ENCODE data around the gene TOX3.

The TOX3 gene

DNA sequence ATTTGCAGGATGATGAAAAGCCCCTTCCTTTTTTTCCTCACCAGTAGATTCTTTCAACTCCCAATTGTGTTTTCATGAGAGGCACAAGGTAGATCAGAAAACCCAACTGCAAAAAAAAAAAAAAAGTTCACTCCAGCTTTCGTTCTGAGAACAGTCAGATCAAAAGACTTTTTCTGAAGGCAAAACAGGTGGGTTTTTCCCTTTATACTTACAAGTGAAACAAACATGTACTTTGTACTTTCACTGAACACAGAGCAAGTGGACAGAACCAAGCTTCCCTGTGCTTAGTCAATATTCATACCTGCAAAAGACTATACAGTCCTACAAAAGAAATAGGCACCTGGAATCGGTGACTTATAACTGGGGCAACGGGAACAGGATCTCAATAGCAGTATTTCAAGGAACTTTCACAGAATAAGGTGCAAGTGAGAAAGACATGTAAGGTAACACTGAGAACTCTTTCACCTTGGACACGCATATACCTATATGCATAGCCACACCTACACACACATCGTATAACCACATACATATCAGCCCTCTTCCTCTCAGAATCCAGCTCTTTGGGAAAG is 54.1 kb downstream of the TOX3 start:
- ATAC-seq = no peak
- no peak for DNase-seq

DNA sequence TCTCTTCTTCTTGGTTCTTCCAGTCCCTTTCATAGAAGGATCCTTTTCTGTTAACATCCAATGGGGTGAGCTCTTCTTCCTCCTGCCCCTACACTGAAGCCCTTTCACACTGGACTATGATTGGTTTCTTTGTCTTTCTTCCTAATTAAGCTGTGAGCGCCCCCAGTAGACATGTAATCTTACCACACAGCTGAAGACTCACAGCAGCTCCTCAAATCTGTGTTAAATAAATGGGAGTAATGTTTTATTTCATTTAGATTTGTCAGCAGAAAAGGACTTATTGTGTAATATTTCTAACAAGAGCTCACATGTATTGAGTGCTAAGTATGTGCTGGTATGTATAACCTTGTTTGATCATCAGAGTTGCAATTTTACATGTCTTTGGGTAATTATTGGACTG is 55.7 kb downstream of the TOX3 start:
- ATAC-seq (no peak), DNase-seq (no peak)

DNA sequence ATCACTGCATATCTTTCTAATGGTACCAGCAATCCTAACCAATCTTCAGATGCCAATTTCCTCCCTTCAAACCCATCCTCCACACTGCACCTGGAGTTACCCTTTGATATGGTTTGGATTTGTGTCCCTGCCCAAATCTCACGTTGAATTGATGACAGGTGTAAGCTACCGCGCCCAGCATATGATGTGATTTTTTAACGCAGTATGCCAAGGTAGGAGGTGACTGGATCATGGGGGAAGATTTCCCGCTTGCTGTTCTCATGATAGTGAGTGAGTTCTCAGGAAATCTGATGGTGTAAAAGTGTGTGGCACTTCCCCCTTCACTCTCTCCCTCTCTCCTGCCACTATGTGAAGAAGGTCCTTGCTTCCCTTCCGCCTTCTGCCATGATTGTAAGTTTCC is 57.0 kb downstream of the TOX3 start:
- DNase-seq = no peak
- ATAC-seq = no peak

DNA sequence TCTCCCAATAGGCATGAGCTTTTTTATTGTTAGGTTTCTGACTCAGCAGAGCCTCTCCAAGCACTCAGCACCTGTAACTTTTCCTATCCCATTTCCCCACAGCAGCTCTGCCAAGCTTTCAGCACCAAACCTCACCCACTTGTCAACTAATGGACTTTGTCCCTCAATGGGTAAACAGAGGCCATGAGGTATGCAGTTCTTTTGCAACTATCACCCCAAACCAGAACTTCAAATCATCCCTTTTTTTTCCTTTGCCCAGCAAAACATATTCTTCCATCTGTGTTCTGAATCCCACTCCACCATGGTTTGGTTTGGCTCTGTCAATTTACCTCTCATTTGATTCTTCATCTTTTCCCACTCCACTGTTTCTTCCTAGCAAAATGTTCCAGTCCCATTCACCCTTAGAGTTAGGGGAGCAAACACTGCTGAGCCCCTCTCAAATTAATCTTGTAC is 58.1 kb downstream of the TOX3 start:
- ATAC-seq = no peak
- DNase-seq = no peak

DNA sequence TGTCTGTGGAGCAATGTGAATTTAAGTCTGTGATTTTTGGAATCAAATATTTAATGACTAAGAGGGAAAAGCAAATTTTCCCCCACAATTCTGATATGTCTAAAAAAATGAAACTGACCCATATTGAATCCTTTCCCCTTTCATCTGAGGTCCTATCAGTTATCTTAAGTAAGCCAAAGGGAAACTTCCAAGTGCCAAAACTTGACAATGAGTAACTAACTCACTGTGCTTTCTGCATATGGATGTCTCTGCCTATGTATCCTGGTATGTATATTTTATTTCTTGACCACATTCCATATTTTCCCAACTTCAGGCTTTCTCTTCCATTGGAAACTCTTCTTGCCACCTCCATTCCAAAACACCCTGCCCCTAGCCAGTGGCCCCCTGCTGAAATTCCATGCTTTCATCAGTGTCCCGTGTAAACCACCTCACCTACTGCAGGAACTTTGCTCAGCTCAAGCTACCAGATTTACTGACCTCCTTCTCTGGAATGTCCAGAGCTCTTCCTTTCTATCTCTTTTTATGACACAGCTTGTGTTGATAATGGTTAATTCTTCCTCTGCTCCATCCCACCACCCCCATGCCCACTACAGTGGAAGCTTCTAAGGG is 59.0 kb downstream of the TOX3 start:
- DNase-seq (no peak), ATAC-seq (no peak)

DNA sequence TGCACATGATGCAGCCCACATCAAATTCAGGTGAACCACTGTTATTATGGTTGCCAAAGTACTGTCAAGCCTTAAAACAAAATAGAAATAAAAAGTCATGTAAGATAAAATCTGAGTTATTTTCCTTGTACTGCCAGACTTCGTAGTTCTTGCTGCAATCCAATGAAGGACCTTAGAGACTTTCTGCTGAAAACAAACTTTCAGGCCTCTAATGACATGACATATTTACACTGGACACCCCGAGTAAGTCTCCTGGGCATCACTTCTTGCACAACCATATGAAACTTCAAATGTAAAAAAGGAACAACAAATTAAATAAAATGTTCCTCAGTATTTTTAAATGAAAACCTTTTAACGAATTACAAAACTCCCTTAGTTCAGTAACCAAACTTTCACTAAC is 66.7 kb downstream of the TOX3 start:
- ATAC-seq (no peak), DNase-seq (no peak)

DNA sequence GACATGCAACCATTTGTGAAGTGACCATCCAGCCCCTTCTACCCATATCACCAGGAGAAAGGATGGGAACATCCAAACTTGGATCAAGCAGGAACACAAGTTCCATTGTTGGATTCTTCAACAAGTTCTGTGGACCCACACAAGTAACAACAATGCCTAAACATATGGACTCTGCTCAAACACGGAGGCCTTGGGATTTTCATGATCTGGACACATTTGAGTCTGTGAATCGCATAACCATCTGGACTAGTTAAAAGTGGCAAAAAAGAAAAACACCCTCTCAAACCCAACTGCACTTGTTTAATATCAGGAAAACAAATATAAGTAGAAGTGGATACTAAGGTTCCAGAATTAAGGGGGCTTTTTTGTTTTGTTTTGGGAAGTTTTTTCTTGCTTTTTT is 70.8 kb downstream of the TOX3 start:
- ATAC-seq (no peak), DNase-seq (no peak)

DNA sequence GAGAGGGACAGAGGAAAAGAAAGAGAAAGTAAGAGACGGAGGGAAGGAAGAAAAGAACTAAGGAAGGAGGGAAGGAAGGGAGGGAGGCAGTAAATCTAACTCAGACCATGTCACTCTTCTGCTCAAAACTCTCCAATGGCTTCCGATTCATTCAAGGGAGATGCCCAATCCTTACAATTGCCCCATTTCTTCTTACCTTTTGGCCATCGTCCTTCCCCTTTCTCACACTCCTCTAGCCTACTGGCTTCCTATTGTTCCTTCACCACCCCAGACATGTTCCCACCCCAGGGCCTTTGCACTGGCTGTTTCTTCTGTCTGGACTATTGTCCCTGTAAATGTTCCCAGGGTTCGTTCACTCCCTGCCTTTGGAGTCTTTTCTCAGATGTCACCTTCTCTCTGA is 72.3 kb downstream of the TOX3 start:
- ATAC-seq (no peak), DNase-seq (no peak)

DNA sequence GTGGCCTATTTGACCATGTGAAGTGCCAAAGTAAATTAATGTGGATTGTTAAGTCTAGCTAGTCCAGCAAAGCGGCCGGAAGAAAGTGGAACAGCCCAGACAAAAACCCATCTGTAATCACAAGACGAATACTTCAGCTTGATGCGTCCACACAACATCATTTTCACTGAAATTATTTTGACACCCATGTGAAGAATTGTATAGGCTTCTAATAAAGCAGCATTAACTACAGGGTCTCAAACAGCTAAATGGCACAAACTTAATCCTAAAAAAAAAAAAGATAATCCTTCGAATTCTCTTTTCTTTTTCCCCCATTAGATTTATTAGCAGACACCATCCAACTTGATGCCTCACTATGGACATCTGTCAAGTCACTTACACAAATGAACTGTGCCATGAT is 73.8 kb downstream of the TOX3 start:
- DNase-seq (no peak), ATAC-seq (no peak)

DNA sequence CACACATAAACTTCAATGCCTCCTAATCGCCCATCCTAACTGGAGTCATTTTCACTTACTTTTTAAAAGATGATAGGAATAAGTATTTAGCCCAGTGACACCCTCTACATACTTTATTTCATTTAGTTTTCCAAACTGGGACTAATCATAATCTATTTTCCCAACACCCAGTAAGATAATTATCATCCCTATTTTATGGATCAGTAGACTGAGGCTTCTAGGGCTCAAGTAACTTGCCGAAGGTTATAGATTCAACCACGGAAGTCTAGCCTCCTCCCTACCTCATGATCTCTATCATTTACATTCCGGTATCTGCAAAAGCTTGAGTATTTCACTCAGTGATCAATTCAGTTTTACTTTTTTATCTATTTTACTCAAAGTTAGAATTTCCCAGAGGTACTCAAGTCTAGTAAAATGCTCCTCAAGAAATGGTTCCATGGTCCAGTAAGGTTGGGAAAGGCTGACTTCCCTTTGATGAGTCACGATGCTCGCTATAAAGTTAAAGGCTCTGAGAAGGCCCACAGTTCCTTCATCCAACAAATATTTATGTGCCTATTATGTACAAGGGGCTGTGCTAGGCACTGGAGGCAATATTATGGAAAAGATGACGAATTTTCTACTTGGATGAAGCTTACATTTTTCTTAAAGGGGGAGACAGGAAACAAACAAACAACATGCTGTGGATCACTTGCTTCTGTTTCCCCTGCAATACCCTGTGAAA is 75.1 kb downstream of the TOX3 start:
- DNase-seq = no peak
- no peak for ATAC-seq

DNA sequence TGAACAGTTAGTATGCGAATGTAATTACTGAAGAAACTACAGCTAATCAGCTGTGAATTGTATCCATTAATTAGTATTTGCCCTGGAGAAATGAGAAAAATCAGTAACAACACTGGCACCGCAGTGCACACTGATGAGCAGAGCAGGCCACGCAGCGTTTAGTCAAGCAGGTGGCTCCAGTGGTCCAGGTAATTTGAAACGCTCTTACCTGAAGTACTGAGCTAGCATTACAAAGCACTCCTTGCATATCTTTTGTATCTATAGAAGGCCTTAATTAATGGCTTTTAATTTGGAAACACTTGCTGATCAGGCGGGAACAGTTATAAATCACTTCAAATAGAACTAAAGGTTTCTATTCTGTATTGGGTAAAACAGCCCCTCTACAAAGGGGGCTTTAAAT is 76.4 kb downstream of the TOX3 start:
- DNase-seq = no peak
- no peak for ATAC-seq

DNA sequence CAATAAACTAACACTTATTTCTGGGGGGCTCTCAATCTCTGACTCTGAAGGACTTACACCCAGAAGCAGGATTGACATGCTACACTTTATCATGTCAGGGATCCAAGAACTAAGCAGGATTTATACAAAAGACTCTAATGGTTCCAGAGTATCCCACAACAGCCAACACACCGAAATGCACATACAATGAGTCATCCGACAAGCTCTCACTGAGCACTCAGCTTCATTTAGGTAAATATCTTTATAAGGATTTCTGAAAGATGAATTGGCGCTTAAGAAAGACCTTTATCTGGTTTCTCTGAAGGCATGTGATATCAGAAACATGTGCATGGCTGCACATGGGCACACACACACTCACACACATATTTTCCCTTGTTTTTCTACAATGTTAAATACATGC is 77.2 kb downstream of the TOX3 start:
- no peak for DNase-seq

DNA sequence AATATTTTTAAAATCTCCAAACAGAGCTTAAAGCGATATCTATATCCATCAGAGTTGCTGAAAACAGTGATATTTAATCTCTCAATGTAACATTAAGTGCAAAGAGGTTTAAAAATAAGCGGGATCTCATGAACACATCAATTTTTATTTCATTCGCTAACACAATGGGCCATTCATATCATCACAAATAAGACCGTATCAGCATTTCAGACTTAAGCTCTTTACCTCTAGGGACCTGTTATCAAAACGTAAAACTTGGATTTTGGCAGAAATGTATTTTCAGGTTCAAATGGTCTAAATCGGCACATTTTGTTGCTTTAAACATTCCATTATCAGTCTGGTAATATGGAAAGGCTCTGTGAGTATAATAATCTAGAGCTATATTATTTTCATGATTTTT is 77.9 kb downstream of the TOX3 start:
- no peak for DNase-seq
- ATAC-seq = no peak

More for the DNA sequence above, 77.2 kb downstream of the TOX3 start:
- ATAC-seq = no peak

DNA sequence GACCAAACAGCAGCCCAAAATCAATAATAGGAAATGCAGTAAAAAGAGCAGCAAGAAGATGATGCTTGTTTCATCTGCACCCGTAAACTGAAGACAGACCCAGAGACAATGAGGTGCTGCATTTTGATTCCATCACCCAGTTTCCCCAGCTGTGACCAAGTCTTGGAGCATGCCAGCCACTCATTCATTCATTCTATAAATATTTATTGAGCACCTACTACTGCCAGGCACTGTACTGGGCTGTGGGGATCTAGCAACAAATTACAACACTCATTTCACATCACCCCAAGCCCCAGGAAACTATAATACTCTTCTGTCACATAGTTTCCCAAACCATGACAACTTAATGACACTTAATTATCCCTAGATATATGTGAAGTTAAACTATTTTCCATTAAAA is 79.2 kb downstream of the TOX3 start:
- ATAC-seq = no peak
- DNase-seq = no peak

DNA sequence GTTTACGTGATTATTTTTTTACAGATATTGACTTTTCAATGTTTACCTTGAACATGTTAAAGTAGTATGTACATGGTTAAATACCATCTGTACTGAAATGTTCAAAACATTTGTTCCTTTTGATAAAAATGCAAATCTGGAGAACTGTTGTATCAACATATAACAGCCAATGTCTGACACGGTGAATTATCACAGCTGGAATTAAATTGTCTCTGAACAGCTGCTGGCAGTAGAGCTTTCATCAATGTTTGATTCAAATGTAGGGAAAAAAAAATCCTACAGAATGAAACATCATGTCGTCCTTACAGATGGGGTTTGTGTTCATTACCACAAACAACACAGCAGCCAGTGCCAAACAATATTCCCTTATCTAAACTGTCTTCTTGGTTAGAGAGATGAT is 79.9 kb downstream of the TOX3 start:
- DNase-seq = no peak
- ATAC-seq = no peak

DNA sequence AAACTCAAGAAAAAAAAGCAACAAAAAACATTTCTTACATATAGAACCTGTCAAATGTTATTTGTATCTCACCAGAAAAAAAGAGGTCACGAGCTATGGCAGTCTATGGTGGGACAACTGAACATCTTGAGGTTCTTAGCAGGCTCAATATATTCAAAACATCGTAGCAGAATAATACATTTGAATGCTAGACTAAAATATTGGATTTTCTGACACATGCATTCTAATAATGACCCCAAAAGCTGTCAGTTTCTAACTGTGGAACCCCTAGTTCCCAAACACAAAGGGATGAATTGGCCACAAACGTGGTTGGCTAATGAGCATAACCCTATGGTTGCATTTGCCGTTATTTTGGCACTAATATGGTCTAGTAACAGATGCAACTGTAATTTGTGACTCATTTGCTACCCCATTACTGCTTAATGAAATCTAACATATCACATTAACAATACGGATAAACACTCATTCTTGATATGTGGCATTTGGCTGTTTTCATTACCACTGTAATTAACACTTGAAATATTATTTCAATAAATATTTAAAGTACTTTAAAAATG is 81.2 kb downstream of the TOX3 start:
- ATAC-seq (no peak), DNase-seq (no peak)

DNA sequence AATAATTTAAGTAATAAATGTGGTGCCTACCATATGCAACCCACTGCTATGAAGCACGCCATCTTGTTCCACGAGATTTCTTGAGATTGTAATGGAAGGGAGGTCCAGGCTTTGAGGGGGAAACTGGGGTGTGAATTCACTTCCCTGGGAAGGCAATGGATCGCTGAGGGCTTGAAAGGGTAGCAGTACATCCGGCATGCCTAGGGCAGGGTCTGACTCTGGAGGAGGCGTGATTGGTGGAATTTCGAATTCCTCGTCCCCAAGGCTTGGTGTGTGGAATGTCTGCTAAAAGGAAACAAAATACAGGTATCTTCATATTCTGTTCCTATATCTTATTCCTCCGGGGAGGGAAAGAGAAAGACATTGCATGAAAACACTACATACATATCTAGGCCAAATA is 83.0 kb downstream of the TOX3 start:
- no peak for ATAC-seq
- no peak for DNase-seq

DNA sequence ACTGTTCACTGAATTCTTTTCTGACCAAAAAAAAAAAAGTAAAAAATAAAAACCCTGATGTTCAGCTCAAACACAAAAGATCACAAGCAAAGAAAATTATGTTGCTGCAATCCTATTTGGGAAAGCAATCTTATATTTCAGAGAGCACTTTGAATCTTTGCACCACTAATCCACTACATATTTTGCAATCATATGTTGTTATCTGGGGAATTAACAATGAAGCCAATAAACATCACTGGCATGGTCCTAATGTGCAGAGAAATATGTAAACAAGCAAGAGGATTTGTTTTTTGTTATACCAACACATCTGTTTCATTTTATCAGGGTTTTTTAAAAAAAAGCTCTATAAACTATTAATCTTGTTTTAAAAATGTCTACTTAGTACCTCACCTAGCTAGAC is 84.1 kb downstream of the TOX3 start:
- DNase-seq = no peak
- no peak for ATAC-seq

DNA sequence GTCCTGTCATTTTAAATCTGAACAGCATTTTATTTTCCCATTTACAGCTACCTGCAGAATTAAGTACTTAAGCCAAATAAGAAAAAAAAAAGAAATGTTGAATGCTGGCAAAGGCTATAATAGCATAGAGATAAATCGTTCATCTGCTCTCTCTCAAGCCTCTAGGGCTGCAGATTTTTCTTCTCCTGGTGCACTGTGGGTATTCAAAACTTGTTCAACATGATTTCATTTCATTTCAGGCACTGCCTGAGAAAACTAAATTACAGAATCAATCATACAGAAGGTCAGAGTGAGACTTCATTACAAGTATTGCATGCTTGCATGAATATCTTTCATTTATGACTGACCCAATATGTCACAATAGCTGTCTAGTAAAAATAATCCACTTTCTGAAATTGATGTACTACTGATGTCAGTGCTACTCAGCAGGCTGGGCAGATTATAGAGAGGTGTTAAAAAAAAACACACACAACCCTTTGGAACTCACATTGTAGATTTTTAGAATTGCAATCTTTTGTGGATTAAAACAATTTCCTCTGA is 86.2 kb downstream of the TOX3 start:
- DNase-seq = no peak
- no peak for ATAC-seq

DNA sequence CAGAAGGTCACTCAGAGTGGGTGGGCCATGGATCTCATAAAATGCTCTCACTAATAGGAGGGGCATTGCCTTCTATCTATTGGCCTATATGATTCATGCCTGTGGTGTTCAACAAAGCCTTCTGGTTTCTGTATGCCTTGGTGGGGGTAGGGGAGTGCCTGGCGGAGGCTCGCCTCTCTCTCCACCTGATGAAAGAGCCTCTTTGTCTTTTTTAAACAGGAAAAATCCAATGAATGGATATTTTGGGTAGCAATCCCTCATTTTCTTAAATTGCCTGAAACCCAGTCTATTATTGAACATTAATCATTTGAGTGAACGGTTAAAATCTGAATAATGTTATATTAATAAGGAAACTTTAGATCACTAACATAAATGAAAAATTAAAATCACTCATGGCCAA is 90.6 kb downstream of the TOX3 start:
- ATAC-seq = no peak
- DNase-seq = no peak

DNA sequence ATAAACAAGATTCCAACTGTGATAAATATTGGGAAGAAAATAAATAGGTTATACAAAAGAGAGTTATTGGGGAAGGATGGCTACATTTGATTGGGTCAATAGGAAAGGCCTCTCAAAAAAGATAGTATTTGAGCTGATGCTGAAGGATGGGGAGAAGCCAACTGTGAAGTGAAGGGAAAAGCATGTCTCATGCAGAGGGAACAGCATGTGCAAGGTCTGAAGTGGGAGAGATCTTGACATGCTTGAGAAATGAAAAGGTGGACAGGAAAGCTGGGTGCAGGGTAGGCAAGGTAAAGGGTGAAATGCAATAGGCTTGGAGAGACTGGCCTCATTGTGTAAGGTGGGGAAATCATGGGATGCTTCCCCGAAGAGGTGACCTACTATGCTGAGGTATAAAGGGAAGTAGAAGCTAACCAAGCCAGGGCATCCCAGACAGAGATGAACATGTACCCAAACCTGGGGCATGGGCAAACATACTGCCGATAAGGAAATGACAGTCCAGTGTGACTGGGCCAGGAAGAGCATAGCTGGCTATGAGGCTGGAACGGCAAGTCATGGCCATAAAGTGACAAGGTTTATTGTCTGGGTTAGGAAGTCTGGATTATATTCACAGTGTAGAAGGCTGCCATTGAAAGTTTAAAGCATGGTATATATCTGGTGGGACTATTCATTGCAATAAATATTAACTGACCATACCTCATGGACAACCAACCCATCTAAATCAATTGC is 91.2 kb downstream of the TOX3 start:
- DNase-seq (no peak), ATAC-seq (no peak)

DNA sequence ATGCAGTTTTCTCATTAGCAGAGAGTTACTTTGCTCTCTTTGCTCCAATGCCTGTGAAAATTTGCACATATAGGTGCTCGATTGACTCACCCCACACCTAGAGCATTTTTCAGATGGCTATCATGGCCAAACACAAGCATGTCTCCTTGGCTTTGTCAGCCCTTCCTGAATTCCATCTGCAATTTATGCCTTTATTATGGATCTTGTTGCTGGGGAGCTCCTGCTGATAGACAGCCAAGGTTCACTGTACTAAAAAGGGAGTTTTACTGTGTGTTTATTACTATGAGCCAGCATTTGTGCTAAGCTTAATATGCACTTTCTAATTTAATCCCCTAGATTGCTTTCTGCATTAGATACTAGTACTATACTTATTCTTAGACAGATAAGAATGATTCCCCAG is 93.3 kb downstream of the TOX3 start:
- no peak for DNase-seq
- no peak for ATAC-seq

DNA sequence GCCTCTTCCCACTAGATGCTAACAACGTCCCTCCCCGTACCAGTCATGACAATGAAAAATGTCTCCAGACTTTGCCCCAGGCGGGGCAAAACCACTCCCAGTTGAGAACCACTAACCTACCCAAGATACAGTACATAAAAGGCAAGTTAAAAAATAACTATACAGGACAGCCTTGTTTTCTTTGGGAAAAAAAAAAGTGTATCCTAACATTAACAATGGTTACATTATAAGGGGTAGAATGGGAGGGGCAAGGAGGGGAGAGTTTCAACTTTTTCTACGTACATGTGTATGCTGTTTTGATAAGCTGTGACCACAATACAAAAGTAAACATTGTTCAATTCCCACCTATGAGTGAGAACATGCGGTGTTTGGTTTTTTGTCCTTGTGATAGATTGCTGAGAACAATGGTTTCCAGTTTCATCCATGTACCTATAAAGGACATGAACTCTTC is 94.9 kb downstream of the TOX3 start:
- no peak for DNase-seq
- no peak for ATAC-seq
